LNCaP clone FGC (cell line): ENCODE measurements around the gene ZNF691.
"Not testable (repeated sequence)": the region's sequence is repeated elsewhere in the genome, so short reads cannot be mapped to it uniquely, and the experiment has no call there.

ENCODE experiments used
- DNase-seq: peaks from one replicate; pipeline ENCODE4 v3.0.0-alpha.2; 2011; ENCODE audit warnings: low read depth
- H3K4me3 ChIP-seq: 2 replicates; pipeline ENCODE4 v1.5.1; 2011; ENCODE audit warnings: mild to moderate bottlenecking, low read depth, low read length, control low read depth
- TF ChIP-seq, protein P1 (sequence below): IDR thresholded peaks from 2 replicates; pipeline ENCODE4 v1.5.1; 2012; ENCODE audit warnings: mild to moderate bottlenecking; ENCODE audit not compliant: control insufficient read depth, insufficient read depth; ENCODE audit errors: extremely low read depth

ZNF691 gene

DNA sequence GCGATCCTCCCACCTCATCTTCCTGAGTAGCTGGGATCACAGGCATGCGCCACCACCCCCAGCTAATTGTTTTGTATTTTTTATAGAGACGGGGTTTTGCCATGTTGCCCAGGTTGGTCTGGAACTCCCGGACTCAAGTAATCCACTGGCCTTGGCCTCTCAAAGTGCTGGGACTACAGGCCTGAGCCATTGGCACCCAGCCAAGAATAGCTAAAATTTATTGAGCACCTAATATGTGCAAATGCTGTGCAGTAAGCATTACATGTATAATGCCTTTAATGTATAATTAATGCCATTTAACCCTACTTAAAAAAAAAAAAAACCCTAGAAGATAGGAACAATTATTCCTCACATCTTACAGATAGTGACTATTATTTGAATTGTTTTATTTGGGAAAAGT, 42.9 kb downstream of the ZNF691 start:
- TF ChIP-seq, protein P1, sequence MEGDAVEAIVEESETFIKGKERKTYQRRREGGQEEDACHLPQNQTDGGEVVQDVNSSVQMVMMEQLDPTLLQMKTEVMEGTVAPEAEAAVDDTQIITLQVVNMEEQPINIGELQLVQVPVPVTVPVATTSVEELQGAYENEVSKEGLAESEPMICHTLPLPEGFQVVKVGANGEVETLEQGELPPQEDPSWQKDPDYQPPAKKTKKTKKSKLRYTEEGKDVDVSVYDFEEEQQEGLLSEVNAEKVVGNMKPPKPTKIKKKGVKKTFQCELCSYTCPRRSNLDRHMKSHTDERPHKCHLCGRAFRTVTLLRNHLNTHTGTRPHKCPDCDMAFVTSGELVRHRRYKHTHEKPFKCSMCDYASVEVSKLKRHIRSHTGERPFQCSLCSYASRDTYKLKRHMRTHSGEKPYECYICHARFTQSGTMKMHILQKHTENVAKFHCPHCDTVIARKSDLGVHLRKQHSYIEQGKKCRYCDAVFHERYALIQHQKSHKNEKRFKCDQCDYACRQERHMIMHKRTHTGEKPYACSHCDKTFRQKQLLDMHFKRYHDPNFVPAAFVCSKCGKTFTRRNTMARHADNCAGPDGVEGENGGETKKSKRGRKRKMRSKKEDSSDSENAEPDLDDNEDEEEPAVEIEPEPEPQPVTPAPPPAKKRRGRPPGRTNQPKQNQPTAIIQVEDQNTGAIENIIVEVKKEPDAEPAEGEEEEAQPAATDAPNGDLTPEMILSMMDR = no peak
- no peak for DNase-seq
- H3K4me3 ChIP-seq = no peak overlapping the region

DNA sequence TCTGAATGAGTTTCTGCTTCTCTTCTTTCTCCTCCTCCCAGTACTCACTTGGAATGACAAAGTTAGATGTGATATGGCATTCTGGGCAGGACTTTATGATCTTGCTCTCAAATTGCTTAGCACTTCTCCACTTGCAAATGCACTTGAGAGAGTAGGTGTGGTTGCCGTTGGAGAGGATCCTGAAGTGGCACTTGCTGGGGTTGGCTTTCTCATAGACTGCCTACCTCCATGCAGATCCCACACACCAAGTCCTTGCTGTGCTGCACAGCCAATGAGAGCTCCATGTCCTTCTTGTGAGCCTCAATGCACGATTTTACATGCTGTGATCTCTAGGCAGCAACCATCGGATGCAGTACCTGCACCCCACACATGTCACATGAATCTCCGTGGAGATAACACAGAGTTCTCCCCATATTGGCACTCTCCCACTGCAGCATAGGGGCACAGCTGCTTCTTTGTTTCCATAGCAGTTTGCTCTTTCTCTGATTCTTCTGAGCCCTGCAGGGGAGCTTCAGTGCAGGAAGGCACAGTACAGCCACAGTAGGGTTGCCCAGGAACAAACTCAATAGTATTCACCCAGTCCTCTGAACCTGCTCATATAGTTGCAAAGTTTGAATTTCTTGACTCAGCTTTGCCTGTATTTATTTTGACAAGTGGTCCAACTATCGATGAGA, 45.2 kb downstream of the ZNF691 start:
- TF ChIP-seq, protein P1 = no peak
- H3K4me3 ChIP-seq = no peak overlapping the region
- DNase-seq = no peak

DNA sequence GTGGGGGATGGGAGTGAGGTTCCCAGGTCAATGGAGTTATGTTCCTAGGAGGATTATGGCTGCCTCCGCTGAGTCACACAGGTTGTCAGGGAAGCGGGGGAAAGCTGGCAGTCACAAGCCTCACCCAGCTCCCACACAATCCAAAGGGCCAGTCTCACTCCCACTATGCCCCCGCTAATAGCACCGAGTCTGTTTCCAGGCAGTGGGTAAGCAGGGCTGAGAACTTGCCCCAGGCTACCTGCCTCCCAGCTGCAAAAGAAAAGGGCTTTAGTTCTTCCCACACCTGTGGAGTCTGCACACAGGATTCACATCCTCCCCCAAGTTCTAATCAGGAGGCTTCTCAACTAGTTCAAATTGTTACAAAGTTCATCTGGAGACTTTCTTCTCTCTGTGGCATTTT, 53.5 kb downstream of the ZNF691 start:
- not testable (repeated sequence) for DNase-seq, H3K4me3 ChIP-seq
